HepG2 (cell line): ENCODE data around the gene TMC2. TPM values are rescaled to one million over a fixed set of nuclear protein-coding genes. Genes with fewer than 3 reads are reported as not detected.
A peak's percentile ranks its signal among the peaks of the same experiment; 100 is the strongest.

Experiments used
- BORCS8-MEF2B ChIP-seq: sonication (generic); formaldehyde crosslinking; IDR thresholded peaks from 2 replicates; pipeline ENCODE4 v1.8.0; 2022; ENCODE audit warnings: mild to moderate bottlenecking, missing genetic modification reagents
- DMAP1 ChIP-seq: IDR thresholded peaks from 2 replicates; pipeline ENCODE4 v1.6.1; 2016
- FUBP1 ChIP-seq: sonication (generic); formaldehyde crosslinking; IDR thresholded peaks from 2 replicates; pipeline ENCODE4 v1.5.1; 2020; ENCODE audit warnings: missing genetic modification reagents, mild to moderate bottlenecking, borderline replicate concordance
- KAT7 ChIP-seq: IDR thresholded peaks from 2 replicates; pipeline ENCODE4 v1.6.1; 2018; ENCODE audit warnings: borderline replicate concordance, missing compliant biosample characterization
- KLF13 ChIP-seq: sonication (generic); formaldehyde crosslinking; IDR thresholded peaks from 2 replicates; pipeline ENCODE4 v1.4.0; 2020; ENCODE audit warnings: mild to moderate bottlenecking, missing genetic modification reagents
- SOX13 ChIP-seq, 3 experiments: fragments of 450-650 bp in 1 of 3; sonication (generic) in 1 of 3; formaldehyde crosslinking in 1 of 3; IDR thresholded peaks in 2 of 3; conservative IDR thresholded peaks in 1 of 3; 2 replicates each; pipeline versions ENCODE4 v1.5.0 to v1.6.1; 2016 to 2020; ENCODE audit warnings: antibody characterized with exemption in 1 of 3, mild to moderate bottlenecking in 1 of 3, missing compliant biosample characterization in 1 of 3, missing genetic modification reagents in 1 of 3, moderate library complexity in 1 of 3
- SRY ChIP-seq: sonication (generic); formaldehyde crosslinking; IDR thresholded peaks from 2 replicates; pipeline ENCODE4 v1.8.0; 2022; ENCODE audit warnings: mild to moderate bottlenecking, missing genetic modification reagents
- TEAD2 ChIP-seq: sonication (generic); formaldehyde crosslinking; IDR thresholded peaks from 2 replicates; pipeline ENCODE4 v1.9.0; 2021; ENCODE audit warnings: missing genetic modification reagents
- TRIM22 ChIP-seq: fragments of 450-650 bp; IDR thresholded peaks from 2 replicates; pipeline ENCODE4 v1.6.1; 2017
- TRIM24 ChIP-seq: sonication (generic); formaldehyde crosslinking; IDR thresholded peaks from 2 replicates; pipeline ENCODE4 v1.8.0; 2022; ENCODE audit warnings: mild to moderate bottlenecking, missing genetic modification reagents
- ZBTB21 ChIP-seq: sonication (generic); formaldehyde crosslinking; IDR thresholded peaks from 2 replicates; pipeline ENCODE4 v1.4.0; 2020; ENCODE audit warnings: missing genetic modification reagents
- ZBTB43 ChIP-seq: sonication (generic); formaldehyde crosslinking; conservative IDR thresholded peaks from 2 replicates; pipeline ENCODE4 v1.4.0; 2020; ENCODE audit warnings: missing genetic modification reagents
- ZNF143 ChIP-seq: sonication (generic); formaldehyde crosslinking; IDR thresholded peaks from 2 replicates; pipeline ENCODE4 v1.4.0; 2020; ENCODE audit warnings: missing genetic modification reagents
- ZNF281 ChIP-seq: sonication (generic); formaldehyde crosslinking; IDR thresholded peaks from 2 replicates; pipeline ENCODE4 v1.4.0; 2020; ENCODE audit warnings: missing genetic modification reagents, borderline replicate concordance
- ZNF446 ChIP-seq: sonication (generic); formaldehyde crosslinking; IDR thresholded peaks from 2 replicates; pipeline ENCODE4 v1.5.0; 2020; ENCODE audit warnings: mild to moderate bottlenecking, missing genetic modification reagents
- ZNF713 ChIP-seq: sonication (generic); formaldehyde crosslinking; IDR thresholded peaks from 2 replicates; pipeline ENCODE4 v1.4.0; 2020; ENCODE audit warnings: mild to moderate bottlenecking, missing genetic modification reagents
- polyA plus RNA-seq, 8 experiments: library from polyadenylated mRNA; depleted of rRNA in 3 of 8; stranded (reverse) in 7 of 8; unstranded in 1 of 8; fragments of >200 nt; fragmentation: Illumina TruSeq in 4 of 8; extraction: Trizol in 4 of 8; gene quantifications; 2 replicates each; pipeline versions ENCODE4 v1.2.1 to v1.2.3, GENCODE V29; 2011 to 2016; ENCODE audit warnings: low read depth in 4 of 8, missing spikeins in 1 of 8, mixed read lengths in 1 of 8; ENCODE audit not compliant: insufficient read depth in 1 of 8
- total RNA-seq, 5 experiments: library from RNA; depleted of rRNA; stranded (reverse); fragments of >200 nt; fragmentation: Illumina TruSeq; extraction: Trizol; gene quantifications; 2 replicates each; pipeline ENCODE4 v1.2.3, GENCODE V29; 2016; ENCODE audit warnings: low read depth in 1 of 5
- TF ChIP-seq, protein P1 (sequence below): sonication (generic); formaldehyde crosslinking; IDR thresholded peaks from 2 replicates; pipeline ENCODE4 v1.9.0; 2021; ENCODE audit warnings: missing genetic modification reagents, mild to moderate bottlenecking, borderline replicate concordance
- TF ChIP-seq, protein P2 (sequence below): sonication (generic); formaldehyde crosslinking; IDR thresholded peaks from 2 replicates; pipeline ENCODE4 v1.8.0; 2022; ENCODE audit warnings: mild to moderate bottlenecking, missing genetic modification reagents, moderate library complexity

The TMC2 gene
- total and polyA plus RNA-seq, 2 of the 13 experiments (the other 11 are each of a cell fraction or from before 2014, with no cell fraction given), result not detected

DNA sequence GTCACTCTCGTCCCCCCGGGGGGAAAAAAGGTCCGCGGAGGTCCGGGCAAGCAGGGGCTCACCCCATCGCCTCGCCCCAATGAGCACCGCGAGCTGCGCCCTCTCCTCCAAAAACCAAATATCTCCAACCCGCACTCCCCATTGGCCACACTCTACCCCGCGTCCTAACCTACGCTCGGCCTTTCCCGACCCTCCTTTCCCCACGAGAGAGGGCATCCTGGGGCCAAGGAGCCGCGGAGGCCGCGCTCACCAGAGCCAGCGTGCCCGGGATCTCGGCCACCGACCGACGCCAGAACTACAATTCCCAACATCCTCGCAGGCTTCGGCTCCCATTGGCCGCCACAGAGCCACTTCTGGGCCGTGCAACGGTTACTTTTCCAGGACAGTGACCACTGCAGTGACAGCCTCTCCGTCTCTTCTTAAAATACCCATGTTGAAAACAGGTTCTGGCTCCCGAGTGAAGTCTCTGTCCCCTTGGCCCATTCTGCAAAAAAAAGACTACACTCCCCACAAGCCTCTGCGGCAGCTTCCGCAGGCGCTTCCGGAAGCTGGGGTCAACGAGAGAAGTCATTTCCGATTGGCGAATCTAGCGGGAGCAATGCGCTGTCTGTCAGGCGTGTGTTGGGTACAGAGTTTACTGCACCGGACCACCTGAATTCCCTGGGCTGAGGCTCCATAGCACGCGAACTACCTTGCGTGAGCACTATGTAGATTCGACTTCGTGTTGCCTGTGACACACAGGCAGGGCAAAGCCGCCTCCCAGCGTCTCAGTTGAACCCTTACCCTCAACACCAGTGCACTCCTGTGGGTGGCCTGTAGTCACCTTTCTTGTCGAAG lies 27.5 kb upstream of the TMC2 start, which contains the start of gene ZNF343 (continued):
- TF ChIP-seq FUBP1 (CRISPR knock-in tag), result no peak
- peak; percentile 71 for TF ChIP-seq ZBTB43 (CRISPR knock-in tag)
- TF ChIP-seq, protein P1, sequence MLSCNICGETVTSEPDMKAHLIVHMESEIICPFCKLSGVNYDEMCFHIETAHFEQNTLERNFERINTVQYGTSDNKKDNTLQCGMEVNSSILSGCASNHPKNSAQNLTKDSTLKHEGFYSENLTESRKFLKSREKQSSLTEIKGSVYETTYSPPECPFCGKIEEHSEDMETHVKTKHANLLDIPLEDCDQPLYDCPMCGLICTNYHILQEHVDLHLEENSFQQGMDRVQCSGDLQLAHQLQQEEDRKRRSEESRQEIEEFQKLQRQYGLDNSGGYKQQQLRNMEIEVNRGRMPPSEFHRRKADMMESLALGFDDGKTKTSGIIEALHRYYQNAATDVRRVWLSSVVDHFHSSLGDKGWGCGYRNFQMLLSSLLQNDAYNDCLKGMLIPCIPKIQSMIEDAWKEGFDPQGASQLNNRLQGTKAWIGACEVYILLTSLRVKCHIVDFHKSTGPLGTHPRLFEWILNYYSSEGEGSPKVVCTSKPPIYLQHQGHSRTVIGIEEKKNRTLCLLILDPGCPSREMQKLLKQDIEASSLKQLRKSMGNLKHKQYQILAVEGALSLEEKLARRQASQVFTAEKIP (CRISPR knock-in tag), result no peak
- TF ChIP-seq KLF13, result peak; percentile 12; the same call in 1 of the 2 replicates
- peak; percentile 94 for TF ChIP-seq BORCS8-MEF2B
- peak; percentile 73 for TF ChIP-seq SRY (CRISPR knock-in tag)
- TF ChIP-seq, protein P2, sequence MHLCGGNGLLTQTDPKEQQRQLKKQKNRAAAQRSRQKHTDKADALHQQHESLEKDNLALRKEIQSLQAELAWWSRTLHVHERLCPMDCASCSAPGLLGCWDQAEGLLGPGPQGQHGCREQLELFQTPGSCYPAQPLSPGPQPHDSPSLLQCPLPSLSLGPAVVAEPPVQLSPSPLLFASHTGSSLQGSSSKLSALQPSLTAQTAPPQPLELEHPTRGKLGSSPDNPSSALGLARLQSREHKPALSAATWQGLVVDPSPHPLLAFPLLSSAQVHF (CRISPR knock-in tag), result no peak
- peak; percentile 97 for TF ChIP-seq ZNF143 (CRISPR knock-in tag)
- 0 out of 2 replicates have a peak, but pooled peaks have one; percentile 35 for TF ChIP-seq ZNF713 (CRISPR knock-in tag)
- TF ChIP-seq ZNF281 (CRISPR knock-in tag), result no peak; the same call in 1 of the 2 replicates
- peak; percentile 56; the same call in 1 of the 2 replicates for TF ChIP-seq SOX13 (IDR thresholded peaks at IDR 0.05)
- TF ChIP-seq SOX13 (CRISPR knock-in tag; conservative IDR thresholded peaks at IDR 0.05 in 1 of 2, IDR thresholded peaks at IDR 0.05 in 1 of 2), result peak in 1 of 2 experiments; percentile 53; a peak in 1 of 4 replicates
- peak; percentile 95 for TF ChIP-seq ZNF446 (CRISPR knock-in tag)
- TF ChIP-seq DMAP1, result peak; percentile 94
- TF ChIP-seq KAT7 (CRISPR knock-in tag), result peak; percentile 73; the same call in 1 of the 2 replicates
- peak; percentile 84 for TF ChIP-seq TEAD2 (CRISPR knock-in tag)
- TF ChIP-seq TRIM24 (CRISPR knock-in tag), result no peak
- TF ChIP-seq ZBTB21 (CRISPR knock-in tag), result peak; percentile 21; the same call in 1 of the 2 replicates
- no peak for TF ChIP-seq TRIM22
